ENCODE results near the gene SLC8A3.

SLC8A3 gene

GRCh38 chr14:70064136-70064865 lies 124.5 kb downstream of the SLC8A3 start:
- peak; percentile 78 for DNase-seq

GRCh38 chr14:70061108-70061507 lies 127.6 kb downstream of the SLC8A3 start:
- no peak for DNase-seq

- no peak for DNase-seq
These were observed 129.2 kb downstream of the SLC8A3 start for GRCh38 chr14:70059545-70059944.

GRCh38 chr14:70057519-70058136 lies 131.1 kb downstream of the SLC8A3 start:
- DNase-seq = no peak

GRCh38 chr14:70052990-70053389 lies 135.8 kb downstream of the SLC8A3 start:
- DNase-seq = no peak

- DNase-seq = no peak
These were observed 138.6 kb downstream of the SLC8A3 start for GRCh38 chr14:70050136-70050535.

GRCh38 chr14:70049605-70050004 lies 139.1 kb downstream of the SLC8A3 start:
- DNase-seq = no peak

- DNase-seq = no peak
These were observed 140.5 kb downstream of the SLC8A3 start for GRCh38 chr14:70048313-70048654.

GRCh38 chr14:70047598-70048312 lies 141.0 kb downstream of the SLC8A3 start:
- DNase-seq = no peak

GRCh38 chr14:70045844-70046535 lies 142.8 kb downstream of the SLC8A3 start:
- DNase-seq = peak; percentile 60

GRCh38 chr14:70045310-70045709 lies 143.4 kb downstream of the SLC8A3 start:
- DNase-seq = no peak

- no peak for DNase-seq
These were observed 145.8 kb downstream of the SLC8A3 start for GRCh38 chr14:70043001-70043400.

- DNase-seq = peak; percentile 28
These were observed 152.1 kb downstream of the SLC8A3 start for GRCh38 chr14:70036665-70037064.

GRCh38 chr14:70034257-70034656 lies 154.5 kb downstream of the SLC8A3 start:
- DNase-seq = no peak

- DNase-seq = no peak
These were observed 155.2 kb downstream of the SLC8A3 start for GRCh38 chr14:70033561-70033960.

GRCh38 chr14:70033116-70033515 lies 155.6 kb downstream of the SLC8A3 start:
- no peak for DNase-seq

- DNase-seq = no peak
These were observed 156.3 kb downstream of the SLC8A3 start for GRCh38 chr14:70032447-70032846.

- no peak for DNase-seq
These were observed 156.7 kb downstream of the SLC8A3 start for GRCh38 chr14:70032016-70032415.

- DNase-seq = no peak
These were observed 159.2 kb downstream of the SLC8A3 start for GRCh38 chr14:70029296-70030132.

GRCh38 chr14:70027785-70028428 lies 160.8 kb downstream of the SLC8A3 start:
- DNase-seq = peak; percentile 77

- no peak for DNase-seq
These were observed 164.9 kb downstream of the SLC8A3 start for GRCh38 chr14:70023871-70024270.
